GM04504 (cell line): Measurements from ENCODE around the gene PRR18.

Source experiments
- DNase-seq: peaks from one replicate; pipeline ENCODE4 v3.0.0-alpha.2; 2012; ENCODE audit warnings: low read depth

Gene PRR18

GRCh38 chr6:166274739-166275370 lies 33.3 kb downstream of the PRR18 start:
- DNase-seq = no peak

- no peak for DNase-seq
Measured at GRCh38 chr6:166274163-166274562, 34.0 kb downstream of the PRR18 start.

- DNase-seq = no peak
Measured at GRCh38 chr6:166271376-166271765, 36.8 kb downstream of the PRR18 start.

- DNase-seq = no peak
Measured at GRCh38 chr6:166270706-166271375, 37.4 kb downstream of the PRR18 start.

- no peak for DNase-seq
Measured at GRCh38 chr6:166269301-166270039, 38.7 kb downstream of the PRR18 start.

- no peak for DNase-seq
Measured at GRCh38 chr6:166268431-166268830, 39.8 kb downstream of the PRR18 start.

GRCh38 chr6:166267526-166267925 lies 40.7 kb downstream of the PRR18 start:
- DNase-seq = no peak

- DNase-seq = no peak
Measured at GRCh38 chr6:166266336-166266735, 41.9 kb downstream of the PRR18 start.

- no peak for DNase-seq
Measured at GRCh38 chr6:166262743-166263515, 45.3 kb downstream of the PRR18 start.

GRCh38 chr6:166259296-166259977 lies 48.8 kb downstream of the PRR18 start:
- no peak for DNase-seq

GRCh38 chr6:166258854-166259276 lies 49.3 kb downstream of the PRR18 start:
- no peak for DNase-seq

GRCh38 chr6:166257911-166258318 lies 50.3 kb downstream of the PRR18 start:
- no peak for DNase-seq
